GM19372 (cell line): ENCODE measurements around the gene LSM4.

ENCODE experiments used
- ATAC-seq: cut with Tn5 transposase; IDR thresholded peaks from one replicate; pipeline ENCODE4 v1.9.1; 2021; ENCODE audit warnings: mild to moderate bottlenecking, low read depth, moderate library complexity; ENCODE audit not compliant: unreplicated experiment

The LSM4 gene

DNA sequence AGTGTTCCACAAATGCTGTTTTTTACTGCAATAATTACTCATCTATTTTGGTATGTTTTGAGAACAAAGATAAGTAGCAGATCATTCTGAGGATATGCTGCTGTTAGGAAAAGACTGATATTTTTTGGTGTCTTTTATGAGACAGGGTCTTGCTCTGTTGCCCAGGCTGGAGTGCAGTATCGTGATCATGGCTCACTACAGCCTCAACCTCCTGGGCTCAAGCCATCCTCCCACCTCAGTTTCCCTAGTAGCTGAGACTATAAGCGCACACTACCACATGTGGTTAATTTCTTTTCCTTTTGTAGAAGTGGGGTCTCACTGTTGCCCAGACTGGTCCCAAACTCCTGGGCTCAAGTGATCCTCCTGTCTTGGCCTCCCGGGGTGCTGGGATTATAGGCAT is 9.5 kb downstream of the LSM4 start:
- no peak for ATAC-seq

- no peak for ATAC-seq
These were observed 10.8 kb downstream of the LSM4 start for GRCh38 chr19:18312092-18312534.

GRCh38 chr19:18311502-18312091 is 11.3 kb downstream of the LSM4 start:
- no peak for ATAC-seq

DNA sequence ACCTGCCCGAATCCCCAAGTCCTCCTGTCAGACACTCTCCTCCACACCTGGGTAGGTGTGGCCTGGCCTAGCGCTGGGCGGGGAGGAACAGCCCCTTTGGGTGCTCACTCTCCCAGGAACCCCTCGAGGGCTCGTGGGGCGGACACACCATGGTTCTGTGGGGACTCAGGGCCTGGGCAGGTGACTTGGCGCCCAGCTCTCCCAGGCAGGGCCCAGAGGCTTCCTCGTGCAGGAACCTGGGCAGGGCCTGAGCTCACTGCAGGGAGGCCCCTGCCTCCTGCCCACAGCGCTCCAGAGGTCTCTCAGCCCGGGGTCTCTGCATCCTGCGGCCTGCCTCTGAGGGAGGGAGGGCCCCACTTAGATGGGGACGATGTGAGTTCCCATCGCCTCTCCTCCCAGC is 11.9 kb downstream of the LSM4 start:
- ATAC-seq = no peak

DNA sequence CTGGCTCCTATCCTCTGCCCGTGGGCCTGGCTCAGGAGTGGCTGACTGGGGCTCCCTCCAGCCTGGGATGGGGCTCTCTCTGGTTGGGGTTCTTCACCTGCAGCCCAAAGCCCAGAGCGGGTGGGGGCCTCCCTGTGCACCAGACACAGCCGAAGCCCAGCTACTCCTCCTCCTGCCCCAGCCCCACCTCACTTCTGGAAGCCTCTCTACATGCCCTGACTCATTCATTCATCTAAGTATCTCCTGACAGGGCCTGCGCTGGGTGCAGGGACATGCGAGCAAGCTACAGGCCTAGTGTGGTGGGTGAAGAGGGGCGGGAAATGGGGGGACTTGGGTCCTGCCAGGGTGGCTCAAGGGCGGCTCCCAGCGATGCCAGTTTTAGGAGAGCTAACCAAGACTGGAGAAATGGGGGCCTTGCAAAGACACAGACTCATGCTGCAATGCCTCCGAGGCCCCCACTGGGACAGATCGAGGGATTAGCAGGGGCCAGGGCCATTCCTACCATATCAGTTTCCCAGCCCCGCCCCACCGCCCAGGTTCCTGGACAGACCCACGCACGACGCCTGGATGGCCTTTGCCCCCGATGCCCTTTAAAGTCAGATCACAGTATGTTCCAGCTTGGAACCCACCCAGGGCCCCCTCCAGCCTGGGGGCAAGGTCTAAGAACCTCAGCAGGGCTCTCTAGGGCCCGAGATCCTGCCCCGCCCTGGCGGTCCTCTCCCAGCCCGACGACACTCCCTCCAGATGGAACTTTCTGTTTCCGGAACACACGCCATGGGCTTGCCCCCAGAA is 12.6 kb downstream of the LSM4 start:
- ATAC-seq = no peak

DNA sequence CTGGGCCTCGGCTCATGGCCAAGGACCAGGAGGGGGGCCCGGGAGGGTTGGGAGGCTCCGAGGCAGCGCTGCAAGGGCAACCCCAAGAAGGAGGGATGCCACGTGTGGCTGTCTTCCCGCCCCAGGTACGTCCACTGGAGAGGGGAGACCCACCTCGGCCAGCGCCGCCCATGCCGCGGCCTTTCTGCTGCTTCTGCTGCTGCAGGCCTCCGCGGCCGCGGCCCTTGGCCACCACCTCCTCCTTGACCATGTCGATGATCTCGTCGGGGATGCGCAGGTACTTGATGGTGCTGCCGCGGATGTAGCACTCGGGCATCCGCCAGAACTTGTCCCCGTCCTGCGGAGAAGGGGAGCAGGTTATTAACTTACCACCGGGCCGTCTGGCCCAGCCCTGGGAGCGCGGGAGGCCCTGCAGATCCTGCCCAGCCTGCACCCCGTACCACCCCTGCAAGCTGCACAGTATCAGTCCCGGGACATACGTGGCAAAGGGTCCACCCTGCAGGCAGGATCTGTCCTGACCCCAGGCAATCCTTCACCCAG is 13.3 kb downstream of the LSM4 start:
- no peak for ATAC-seq

DNA sequence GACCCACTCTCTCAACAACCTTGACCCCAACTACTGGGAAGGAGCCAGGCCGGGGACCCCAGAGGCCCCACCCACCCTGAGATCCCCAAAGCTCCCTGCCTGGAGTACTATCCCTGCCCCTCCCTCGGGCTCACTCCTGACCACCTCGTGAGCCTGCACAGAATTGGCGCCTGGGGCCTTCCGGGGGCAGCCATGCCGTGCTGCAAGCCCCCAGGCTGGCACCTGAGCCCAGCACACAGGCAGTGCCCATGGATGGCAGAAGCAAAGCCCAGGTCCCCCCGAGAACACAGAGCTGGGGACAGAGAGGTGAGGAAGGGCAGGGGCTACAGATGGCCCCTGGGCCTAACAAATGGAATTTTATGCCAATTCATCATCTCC is 13.9 kb downstream of the LSM4 start:
- ATAC-seq = no peak

GRCh38 chr19:18308051-18308947 is 14.6 kb downstream of the LSM4 start:
- ATAC-seq = no peak

GRCh38 chr19:18307271-18307681 is 15.6 kb downstream of the LSM4 start:
- ATAC-seq = no peak

- ATAC-seq = no peak
These were observed 16.0 kb downstream of the LSM4 start for GRCh38 chr19:18306888-18307260.

GRCh38 chr19:18306209-18306887 is 16.5 kb downstream of the LSM4 start:
- ATAC-seq = no peak

- no peak for ATAC-seq
These were observed 18.2 kb downstream of the LSM4 start for GRCh38 chr19:18304458-18305310.

GRCh38 chr19:18304208-18304457 is 18.7 kb downstream of the LSM4 start:
- no peak for ATAC-seq

DNA sequence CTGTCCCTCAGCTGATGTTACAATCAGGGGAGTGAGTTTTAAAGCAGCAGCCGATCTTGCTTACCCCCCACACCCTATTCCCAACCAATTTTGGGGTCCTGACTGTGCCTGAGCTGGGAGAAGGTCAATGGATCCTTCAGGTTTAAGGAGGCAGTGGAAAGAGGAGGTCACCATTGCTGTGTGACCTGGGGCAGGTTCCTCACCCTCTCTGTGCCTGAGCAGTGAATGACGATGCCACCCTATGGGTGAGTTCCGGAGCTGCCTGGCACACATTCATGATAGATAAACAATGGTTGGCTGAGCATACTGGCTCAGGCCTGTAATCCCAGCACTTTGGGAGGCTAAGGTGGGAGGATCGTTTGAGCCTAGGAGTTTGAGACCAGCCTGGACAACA is 21.2 kb downstream of the LSM4 start:
- ATAC-seq = no peak

DNA sequence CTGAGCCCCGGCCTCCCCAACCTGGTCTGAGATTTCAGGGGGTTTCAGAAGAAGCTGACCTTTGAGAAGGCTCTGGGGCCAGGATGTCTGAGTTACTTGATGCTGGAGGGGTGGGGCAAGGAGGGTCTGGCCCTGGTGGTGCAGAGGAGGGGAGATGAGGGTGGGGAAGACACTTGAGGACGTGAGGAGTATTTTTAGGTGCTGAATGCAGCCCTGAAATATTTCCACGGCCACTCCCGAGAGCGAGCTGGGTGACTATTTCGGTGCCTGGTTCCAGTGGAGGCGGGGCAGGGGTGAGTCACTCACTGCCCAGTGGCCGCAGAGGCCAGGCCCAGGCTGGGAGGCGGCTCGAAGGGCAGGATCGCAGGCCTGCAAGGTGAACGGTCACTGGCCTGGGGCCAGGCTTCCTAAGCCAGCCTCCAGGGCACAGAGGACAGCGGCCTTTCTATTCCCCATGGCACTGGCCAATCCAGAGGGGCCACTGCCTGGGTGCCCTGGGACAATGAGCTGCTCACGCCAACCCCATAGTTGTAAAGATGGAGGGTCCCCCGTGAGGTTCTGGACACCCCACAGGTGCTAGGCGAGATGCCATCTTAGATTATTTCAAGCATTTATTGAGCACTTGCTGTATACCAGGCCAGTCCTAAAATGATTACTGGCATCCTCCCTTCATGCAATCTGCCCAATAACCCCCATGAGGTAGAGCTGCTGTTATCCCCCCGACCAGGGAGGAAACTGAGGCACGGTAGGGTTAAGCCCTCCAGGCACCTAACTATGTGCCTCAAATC is 21.8 kb downstream of the LSM4 start:
- no peak for ATAC-seq

DNA sequence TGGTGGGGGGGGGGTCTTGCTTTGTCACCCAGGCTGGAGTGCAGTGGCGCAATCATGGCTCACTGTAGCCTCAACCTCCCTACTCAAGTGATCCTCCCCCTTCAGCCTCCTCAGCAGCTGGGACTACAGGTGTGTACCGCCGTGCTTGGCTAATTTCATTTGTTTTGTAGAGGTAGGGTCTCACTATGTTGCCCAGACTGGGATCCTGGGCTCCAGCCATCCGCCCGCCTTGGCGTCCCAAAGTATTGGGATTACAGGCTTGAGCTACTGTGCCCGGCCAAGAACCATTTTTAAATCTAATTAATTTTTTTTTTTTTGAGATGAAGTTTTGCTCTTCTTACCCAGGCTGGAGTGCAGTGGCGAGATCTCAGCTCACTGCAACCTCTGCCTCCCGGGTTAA is 23.2 kb downstream of the LSM4 start:
- no peak for ATAC-seq

GRCh38 chr19:18298601-18299000 is 24.3 kb downstream of the LSM4 start:
- no peak for ATAC-seq

- ATAC-seq = no peak
These were observed 25.6 kb downstream of the LSM4 start for GRCh38 chr19:18297308-18297707.

- no peak for ATAC-seq
These were observed 27.8 kb downstream of the LSM4 start for GRCh38 chr19:18295034-18295451.
